HG02885 (cell line): ENCODE measurements around the gene DMKN.

Source experiments
- ATAC-seq: cut with Tn5 transposase; IDR thresholded peaks from one replicate; pipeline ENCODE4 v1.9.1; 2021; ENCODE audit warnings: mild to moderate bottlenecking; ENCODE audit not compliant: unreplicated experiment, poor library complexity

The DMKN gene, protein sequence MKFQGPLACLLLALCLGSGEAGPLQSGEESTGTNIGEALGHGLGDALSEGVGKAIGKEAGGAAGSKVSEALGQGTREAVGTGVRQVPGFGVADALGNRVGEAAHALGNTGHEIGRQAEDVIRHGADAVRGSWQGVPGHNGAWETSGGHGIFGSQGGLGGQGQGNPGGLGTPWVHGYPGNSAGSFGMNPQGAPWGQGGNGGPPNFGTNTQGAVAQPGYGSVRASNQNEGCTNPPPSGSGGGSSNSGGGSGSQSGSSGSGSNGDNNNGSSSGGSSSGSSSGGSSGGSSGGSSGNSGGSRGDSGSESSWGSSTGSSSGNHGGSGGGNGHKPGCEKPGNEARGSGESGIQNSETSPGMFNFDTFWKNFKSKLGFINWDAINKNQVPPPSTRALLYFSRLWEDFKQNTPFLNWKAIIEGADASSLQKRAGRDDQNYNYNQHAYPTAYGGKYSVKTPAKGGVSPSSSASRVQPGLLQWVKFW

DNA sequence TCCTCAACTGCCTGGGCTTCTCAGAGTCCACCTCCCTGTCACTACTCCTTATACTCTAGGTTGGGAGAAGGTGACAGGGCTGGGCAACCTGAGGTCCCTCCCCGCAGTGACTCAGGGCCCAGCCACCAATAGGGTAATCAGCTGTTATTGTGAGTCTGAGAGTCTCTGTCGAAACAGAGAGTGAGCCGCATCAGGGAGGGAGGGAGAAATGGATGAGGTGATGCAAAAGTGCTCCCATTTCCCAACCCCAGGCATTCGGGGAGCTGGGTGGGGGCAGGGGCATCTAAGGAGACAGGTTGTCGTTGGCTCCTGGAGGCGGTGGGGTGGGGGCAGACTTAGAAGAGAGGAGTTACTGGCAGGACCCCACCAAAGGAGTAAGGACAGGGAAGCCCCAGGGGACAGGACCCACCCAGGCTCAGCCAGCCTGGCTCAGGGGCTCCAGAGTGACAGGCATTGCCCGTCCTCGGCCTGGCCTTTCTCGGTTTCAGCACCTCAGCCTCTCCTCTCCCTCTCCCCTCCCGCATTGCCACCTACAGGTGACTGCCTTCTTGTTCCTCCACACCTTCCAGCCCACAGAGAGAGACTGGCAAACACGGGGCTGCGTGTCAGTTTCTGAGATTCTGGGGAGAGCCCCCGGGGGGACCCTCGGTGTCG is at the start of gene DMKN:
DMKN (minus strand) TSS at position 22 of the 654 bp plus-strand sequence. CDS start 174 bp downstream, outside the sequence.
- ATAC-seq, result no peak

DNA sequence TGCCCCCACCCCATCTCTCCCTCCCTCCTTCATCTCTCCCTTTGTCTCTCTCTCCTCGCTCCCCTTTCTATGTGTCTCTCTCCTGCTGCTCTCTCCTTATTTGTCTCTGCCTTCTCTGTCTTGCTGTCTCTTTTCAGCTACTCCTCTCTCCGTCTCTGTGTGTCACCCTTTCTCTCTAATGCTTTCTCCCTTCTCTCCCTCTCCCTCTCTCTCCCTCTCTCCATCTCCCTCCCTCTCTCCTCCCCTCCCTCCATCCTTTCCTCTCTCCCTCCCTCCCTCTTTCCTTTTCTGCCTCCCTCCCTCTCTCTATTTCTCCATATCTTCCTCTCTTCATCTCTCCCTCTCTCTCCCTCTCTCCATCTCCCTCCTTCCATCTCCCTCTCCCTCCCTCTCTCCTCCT is 49.3 kb upstream of the DMKN start:
- ATAC-seq, result no peak

DNA sequence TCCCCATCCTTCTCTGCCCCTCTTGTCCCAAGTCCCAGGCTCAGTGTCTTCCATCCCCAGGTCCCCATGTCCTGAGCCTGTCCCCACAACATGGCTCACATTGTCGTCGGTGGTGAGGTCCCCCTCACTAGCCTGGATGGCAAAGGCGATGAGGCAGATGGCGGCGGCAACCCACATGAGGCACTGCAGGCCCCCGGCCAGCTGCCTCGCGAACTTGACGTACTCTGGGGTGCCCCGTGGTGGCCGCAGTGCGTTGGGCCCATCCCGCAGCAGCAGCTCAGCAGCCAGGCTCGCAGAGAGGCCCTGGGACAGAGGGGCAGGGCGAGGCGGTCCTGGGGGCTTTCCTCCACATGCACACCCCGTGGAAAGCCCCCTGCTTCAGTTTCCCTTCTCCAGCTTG is 48.9 kb upstream of the DMKN start:
- ATAC-seq, result no peak

DNA sequence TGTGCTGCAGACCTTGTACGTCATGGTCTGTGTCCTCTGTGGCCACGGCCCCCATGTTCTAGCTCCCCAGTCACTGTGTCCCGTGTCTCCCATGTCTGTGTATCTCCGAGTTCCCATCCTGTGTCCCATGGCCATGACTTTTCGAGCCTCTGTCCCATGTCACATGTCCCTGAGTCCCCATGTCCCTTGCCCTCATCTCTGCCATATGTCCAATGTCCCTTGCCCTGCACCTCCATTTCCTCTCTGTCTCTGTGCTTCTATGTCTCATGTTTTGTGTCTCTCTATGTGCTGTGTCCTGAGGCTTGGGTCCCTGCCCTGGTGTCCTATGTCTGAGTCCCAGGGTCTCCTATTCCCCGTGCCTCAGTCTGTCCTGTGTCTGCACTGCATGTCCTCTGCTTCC is 48.0 kb upstream of the DMKN start:
- no peak for ATAC-seq

DNA sequence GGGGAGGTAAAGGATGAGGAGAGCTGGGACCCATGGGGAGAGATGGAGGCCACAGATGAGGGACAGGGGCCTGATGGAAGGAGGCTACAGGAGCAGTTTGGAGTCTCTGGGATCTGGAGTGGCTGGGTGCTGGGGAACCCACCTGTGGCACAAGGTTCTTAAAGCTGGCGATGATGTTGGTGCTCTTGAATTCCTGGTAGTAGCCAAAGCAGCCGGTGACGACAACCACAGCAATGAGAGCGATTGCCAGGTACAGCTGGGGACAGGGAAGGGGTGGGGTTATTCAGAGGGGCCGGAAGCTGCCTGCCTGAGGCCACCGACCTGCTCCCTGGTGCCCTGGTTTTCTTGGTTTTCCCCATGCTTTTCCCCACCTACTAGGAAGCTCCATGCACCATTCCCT is 47.2 kb upstream of the DMKN start:
- no peak for ATAC-seq

DNA sequence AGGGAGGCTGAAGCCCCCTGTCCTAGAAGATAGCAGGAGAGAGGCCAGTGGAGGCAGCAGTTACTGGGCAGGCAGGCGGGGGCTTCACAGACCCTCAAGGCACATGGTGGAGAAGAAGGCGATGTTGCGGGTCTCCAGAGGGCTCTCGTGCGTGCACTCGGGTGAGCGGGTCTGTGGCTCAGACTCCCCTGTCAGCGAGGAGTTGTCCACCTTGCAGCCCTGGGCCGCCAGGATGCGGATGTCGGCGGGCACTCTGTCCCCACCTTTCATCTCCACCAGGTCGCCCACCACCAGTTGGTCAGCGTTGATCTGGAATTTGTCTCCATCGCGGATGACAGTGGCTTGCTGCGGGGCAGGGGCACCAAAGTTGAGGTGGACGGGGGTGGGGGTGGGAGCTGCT is 46.8 kb upstream of the DMKN start:
- ATAC-seq, result no peak

DNA sequence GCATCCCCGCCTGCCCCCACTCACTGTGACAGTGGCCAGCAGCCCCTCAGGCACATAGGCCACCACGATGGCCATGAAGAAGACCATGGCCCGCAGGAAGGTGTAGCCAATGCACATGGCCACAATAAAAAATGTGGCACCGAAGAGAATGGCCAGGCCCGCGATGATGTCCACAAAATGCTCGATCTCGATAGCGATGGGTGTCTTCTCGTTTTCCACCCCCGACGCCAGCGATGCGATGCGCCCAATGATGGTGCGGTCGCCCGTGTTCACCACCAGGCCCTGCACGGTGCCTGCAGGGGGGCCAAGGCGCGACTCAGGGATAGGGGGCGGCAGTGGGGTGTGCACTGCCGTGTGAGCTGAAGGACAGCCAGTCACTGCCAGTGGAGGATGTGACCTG is 46.3 kb upstream of the DMKN start:
- no peak for ATAC-seq

DNA sequence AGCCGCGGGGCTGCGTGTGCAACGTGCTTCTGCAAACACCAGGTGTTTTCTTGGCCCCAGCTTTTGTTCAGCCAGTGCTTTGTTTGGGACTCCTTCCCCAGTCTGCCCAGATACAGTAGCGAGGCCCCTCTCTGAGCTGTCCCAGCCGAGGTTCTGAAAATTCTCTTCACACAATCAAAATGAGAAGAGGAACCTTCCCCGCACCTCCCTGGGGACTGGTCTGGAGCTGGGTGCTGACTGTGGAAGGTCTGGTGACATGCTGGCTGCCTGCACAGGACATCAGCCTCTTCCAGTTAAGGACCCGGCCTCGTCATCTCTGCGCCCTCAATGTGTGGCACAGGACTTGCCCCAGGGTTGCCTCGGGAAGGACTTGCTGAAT is 45.8 kb upstream of the DMKN start:
- ATAC-seq, result peak; percentile 65

DNA sequence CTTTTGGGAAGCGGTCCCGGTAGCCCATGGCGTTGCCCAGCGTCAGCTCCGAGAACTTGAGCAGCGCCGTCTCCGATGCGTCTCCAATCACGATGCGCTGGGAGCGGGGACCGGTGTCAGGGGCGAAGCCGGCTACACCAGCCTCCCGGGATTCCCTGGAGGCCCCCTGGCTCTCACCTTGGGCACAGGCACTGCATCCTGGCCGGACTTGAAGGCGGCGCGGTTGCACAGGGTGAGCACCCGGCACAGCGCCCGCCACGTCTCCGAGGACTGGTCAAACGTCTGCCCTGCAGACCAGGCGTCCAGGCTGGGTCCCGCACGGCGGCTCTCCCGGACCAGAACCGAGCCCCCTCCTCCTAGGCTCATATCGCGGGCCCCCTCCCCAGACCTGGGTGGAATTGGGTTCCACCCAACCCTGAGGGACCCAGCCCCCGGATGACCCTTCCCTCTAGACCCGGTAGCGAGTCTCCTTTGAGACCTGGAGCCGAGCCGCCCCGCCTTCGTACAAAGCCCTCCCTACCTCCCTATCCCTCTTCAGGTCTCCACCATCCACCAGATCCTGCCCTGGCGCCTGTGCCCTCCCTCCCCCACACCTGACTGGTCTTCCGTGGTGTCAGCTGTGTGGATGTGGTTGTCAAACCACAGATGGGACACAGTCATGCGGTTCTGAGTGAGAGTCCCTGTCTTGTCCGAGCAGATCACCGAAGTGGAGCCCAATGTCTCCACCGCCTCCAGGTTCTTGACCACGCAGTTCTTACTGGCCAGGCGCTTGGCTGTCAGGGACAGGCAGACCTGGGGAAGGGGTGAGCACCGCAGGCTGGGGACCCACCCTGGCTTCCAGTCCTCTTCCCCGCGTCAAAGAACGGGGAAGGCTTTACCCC is 45.2 kb upstream of the DMKN start:
- no peak for ATAC-seq

DNA sequence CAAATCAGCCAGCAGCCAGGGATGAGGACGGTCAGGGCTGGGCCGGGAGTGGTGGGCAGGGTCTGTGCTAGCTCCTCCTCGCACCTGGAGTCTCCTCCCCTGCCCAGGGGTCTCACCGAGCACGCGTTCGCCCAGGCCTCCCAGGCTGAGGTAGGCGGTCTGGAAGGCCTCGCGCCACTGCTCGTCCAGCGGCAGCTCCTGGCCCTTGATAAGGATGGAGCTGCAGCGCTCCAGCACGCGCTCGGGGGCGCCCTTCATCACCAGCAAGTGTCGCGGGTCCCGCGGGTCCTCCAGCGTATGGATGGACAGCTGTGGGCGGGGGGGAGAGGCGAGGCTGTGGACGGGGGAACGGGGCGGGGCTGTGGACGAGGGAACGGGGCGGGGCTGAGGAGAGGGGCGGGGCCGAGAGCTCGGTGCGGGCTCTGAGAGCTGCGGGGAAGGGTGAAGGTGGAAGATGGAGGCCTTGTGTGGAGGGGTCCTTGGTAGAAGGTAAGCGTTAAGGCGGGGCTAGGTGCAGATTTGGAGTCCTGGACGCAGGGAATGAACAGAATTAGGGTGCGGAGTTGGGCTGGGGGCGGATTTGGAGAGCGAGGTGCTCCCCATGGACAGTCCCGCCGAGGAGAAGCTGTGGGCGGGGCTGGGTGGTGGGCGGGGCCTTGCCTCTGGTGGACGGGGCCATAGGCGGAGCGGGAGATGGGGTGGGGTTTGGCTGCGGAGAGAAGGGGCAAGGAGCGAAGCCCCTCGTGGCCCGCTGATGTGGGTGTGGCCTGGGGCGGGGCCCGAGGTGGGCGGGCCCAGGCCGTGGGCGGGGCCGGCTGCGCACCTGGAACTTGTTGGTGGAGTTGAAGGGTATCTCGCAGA is 44.3 kb upstream of the DMKN start:
- ATAC-seq, result no peak

DNA sequence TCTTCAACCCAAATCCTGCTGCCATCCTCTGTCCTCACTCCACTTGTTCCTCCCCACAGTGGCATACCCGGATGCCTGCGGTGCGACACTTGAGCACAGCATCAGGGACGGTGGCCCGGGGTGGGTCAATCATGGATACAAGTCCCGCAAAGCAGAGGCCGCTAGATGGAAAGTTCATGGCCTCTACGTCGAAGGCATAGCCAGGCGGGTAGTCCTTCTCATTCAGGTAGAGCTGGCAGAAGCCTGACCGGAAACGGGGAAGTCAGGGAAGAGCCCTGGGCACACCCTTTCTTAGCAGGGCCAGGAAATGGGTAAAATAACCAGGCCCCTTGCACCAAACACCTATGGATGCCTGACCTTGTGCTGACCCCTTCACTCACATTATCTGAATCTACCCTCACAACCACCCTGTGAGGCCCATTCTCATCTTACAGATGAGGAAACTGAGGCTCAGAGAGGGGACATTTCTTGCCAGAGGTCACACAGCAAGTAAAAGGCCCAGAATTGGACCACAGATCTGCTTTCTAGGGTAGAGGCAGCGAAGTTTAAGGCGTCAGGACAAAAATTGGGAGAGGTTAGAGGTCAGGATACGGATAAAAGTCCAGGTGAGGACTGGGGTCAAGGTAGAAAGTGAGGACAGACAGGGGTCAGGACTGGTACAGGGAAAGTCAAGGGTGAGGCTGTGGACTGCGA is 43.5 kb upstream of the DMKN start:
- no peak for ATAC-seq

DNA sequence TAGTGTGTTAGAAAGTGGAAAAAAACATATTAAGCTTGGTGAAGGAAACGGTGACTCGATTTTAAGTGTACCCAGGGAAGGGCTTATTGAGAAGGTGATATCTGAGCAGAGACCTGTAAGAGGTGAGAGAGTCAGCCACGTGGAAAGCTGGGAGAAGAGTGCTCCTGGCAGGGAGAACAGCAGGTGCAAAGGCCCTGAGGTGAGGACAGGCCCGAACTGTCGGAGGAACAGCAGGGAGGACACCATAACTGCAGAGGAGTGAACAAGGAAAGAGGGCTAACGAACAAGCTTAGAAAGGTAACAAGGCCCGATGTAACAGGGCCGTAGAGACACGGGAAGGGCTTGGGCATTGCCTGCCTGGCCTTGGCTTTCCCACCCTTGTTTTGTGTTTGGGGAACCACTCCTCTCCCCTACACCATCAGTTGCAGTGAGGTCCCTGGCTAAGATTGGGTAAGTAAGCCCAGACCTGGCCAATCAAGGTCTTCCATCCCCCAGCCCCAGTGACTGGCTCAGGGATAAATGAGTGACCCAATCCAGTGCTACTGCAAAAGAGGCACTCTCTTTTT is 42.7 kb upstream of the DMKN start:
- ATAC-seq, result no peak

DNA sequence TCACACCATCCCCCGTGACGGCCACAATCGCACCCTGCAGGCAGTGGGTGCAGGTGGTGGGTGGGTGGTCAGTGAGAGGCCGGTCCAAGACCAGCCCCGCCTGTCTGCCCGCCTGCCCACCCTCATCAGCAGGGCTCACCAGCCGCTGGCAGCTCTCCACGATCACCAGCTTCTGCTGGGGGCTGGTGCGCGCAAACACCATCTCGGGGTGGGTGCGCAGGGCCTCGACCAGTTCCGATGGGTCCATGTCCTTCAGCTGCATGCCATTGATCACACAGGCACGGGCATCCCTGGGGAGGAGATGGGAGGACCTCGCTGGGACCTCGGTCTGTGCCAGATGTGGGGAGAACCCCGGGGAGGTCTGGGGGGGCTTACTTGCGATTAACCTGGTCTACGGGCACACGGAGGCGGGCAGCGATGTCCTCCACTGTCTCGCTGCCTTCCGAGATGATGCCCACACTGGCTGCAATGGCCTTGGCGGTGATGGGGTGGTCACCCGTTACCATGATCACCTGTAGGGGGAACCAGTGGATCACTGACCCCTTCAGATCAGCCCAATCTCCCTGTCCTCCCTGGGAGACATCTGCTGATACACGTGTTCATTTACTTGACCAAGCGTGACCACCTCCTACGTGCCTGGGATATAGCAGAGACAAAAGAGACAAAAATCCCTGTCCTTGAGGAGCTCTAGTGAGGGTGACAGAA is 42.0 kb upstream of the DMKN start:
- ATAC-seq, result no peak

DNA sequence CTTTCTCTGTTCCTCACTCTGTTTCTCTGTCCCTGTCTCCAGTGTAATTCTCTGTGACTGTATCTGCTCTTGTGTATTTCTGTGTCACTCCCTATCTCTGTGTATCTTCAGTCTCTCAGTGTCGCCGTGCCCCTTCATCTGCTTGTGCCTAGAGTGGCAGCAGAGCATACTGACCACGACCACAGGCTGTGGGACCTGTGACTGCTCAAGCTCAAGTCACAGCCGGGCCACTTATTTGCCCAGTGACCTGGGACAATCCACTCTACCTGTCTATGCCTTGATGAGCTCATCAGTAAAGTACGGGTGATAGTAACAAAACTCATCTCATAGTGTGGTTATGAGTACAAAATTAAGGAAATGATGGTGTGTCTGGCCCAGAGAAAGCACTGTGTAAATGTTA is 40.6 kb upstream of the DMKN start:
- no peak for ATAC-seq

DNA sequence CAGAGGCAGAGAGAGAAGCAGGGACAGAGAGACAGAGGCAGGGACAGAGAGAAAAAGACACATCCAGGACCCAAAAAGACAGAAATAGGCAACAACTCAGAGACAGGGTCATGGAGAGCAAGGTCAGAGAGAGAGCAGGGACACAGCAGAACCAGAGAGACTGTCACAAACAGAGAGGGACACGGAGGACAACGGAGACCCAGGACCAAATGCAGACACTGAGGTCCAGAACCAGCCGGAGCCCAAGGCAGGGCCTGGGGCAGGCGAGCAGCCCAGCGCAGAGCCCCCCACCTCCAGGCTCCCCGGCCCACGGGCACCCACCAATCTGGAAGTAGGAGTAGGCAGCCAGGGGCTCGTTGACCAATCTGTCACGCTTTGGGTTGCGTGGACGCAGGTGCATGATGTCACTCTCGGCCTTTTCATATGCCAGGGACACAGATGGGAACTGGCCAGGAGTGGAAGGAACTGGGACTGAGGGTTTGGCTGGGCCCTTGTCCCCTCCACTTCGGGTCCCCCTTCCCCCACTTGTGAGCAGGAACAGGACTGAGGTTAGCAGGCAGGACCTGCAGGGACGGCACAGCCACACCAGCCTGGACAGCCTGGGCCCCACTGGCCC is 40.0 kb upstream of the DMKN start:
- no peak for ATAC-seq

DNA sequence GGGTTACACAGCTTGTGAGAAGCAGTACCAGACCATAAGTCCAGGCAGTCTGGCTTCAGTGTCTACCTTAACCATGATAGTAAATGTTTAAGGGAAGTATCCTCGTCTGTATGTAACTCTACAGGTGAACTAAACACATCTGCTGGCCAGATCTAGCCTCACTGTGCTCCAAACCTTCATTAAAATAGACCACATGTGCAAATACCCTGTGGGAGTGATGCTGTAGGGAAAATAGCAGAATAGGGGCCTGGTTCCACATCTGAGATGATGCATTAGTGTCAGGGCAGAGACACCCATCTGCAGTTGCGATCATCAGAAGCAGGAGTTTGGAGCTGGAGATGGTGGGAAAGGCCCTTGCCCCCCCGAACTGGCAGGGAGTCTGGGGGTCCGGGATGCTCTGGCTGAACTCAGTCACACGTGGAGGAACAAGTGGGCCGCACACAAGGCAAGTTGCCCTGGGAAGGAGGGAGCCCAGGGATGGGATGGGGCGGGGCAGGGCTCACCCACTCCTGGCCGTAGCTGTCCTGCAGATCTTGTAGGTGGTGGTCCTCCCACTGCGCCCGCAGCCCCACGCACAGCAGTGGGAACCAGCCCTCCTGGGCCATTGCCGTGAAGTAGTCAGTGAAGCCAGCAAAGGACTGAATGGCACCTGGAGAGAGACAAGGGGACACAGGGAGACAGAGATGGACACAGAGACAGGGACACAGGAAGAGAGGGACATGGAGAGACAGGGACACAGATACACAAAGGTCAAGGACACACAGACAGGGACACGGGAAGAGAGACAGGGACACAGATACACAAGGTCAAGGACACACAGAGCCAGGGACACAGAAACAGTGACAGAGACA is 39.3 kb upstream of the DMKN start:
- ATAC-seq, result no peak

DNA sequence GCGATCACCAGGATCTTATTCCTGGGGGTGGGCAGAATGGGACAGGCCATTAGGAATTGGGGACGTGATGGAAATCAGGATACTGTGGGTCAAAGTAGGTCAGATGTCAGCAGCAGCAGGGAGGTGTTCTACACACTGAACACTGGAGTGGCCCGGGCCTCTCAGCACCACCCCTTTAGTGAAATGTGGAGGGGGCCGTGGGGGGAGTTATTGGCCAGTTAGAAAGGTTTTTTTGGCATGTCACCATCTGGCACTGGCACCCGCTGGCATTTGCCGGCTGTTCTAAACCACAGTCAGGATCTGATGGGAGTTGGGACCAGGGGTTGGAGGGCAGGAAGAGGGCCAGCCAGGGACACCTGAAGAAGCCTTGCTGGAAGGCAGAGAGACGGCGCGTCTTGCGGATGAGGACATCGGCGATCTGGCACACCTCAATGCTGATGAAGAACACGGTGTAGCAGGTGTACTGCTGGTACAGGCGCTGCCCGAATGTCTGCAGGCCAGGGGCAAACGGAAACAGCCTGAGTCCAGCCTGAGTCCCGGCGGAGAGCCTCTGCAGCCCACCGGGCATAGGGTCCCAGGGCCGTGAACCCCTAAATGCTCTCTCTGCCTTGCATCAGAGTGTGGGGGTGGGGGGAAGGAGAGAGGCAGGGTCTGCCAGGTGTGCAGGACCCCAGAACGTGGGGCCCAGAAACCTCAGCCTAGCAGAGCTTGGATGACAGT is 37.8 kb upstream of the DMKN start:
- no peak for ATAC-seq
